A549 (cell line): ENCODE results near the gene SMG6. TPM values are rescaled to one million over a fixed set of nuclear protein-coding genes. Genes with fewer than 3 reads are reported as not detected.

Experiments
- ATAC-seq, 2 experiments: fragments of 200-7000 bp in 1 of 2; fragments of >200 bp in 1 of 2; cut with Nextera tagmentation in 1 of 2; cut with Tn5 transposase in 1 of 2; 3 replicates each; pipeline versions ENCODE4 v1.8.0 to v1.9.1; 2018 to 2020; ENCODE audit warnings: mild to moderate bottlenecking in 1 of 2, moderate library complexity in 1 of 2
- CTCF ChIA-PET: fragments of 300-600 bp; sonication (Branson Sonifier 250); formaldehyde crosslinking; extraction: SDS; loops from one replicate; lab custom pipeline; 2021; ENCODE audit warnings: antibody characterized with exemption, inconsistent platforms; lab: Yijun Ruan, JAX
- POLR2A ChIA-PET: fragments of 350-600 bp; formaldehyde crosslinking; extraction: SDS; loops from one replicate; lab custom pipeline; 2021; ENCODE audit warnings: antibody characterized with exemption, inconsistent platforms; lab: Yijun Ruan, JAX
- DNase-seq, 2 experiments: peaks; one replicate each; pipeline versions ENCODE4 v3.0.0 to v3.0.0-alpha.2; 2011 to 2016; ENCODE audit warnings: low read depth in 1 of 2, low spot score in 1 of 2
- FAIRE-seq: peaks from 2 replicates; lab custom pipeline; 2011; peaks lifted over from hg19 to GRCh38; lab: Jason Lieb, UNC
- H3K27ac ChIP-seq, 2 experiments: fragments of >200 bp; sonication (Bioruptor Twin); formaldehyde crosslinking; 3 replicates each; pipeline ENCODE4 v1.5.1; 2016 to 2017
- H3K4me1 ChIP-seq: fragments of >200 bp; sonication (Bioruptor Twin); formaldehyde crosslinking; 3 replicates; pipeline ENCODE4 v1.6.1; 2016
- H3K4me2 ChIP-seq: fragments of >200 bp; sonication (Bioruptor Twin); formaldehyde crosslinking; 3 replicates; pipeline ENCODE4 v1.6.1; 2016
- H3K4me3 ChIP-seq: fragments of >200 bp; sonication (Bioruptor Twin); formaldehyde crosslinking; 3 replicates; pipeline ENCODE4 v1.5.1; 2016
- H3K9me3 ChIP-seq: fragments of >200 bp; sonication (Bioruptor Twin); formaldehyde crosslinking; 3 replicates; pipeline ENCODE4 v1.6.1; 2016
- BHLHE40 ChIP-seq: IDR thresholded peaks from 2 replicates; pipeline ENCODE4 v1.6.1; 2012; ENCODE audit warnings: low read depth, low read length, inconsistent platforms
- CEBPB ChIP-seq, 2 experiments: fragments of >200 bp in 1 of 2; sonication (Bioruptor Twin) in 1 of 2; formaldehyde crosslinking in 1 of 2; IDR thresholded peaks; 2 replicates each; pipeline ENCODE4 v1.6.1; 2012 to 2016
- CHD2 ChIP-seq: fragments of 150-350 bp; IDR thresholded peaks from 2 replicates; pipeline ENCODE4 v1.6.1; 2014; ENCODE audit warnings: low read length; ENCODE audit not compliant: partially characterized antibody
- GATA3 ChIP-seq: IDR thresholded peaks from 2 replicates; pipeline ENCODE4 v1.6.1; 2012; ENCODE audit warnings: borderline replicate concordance
- HOXA7 ChIP-seq: fragments of 250-450 bp; sonication (Bioruptor Pico); IDR thresholded peaks from 2 replicates; pipeline ENCODE4 v1.5.0; 2020; ENCODE audit warnings: mild to moderate bottlenecking, moderate library complexity
- KDM1A ChIP-seq: fragments of 200-600 bp; sonication (generic); IDR thresholded peaks from 2 replicates; pipeline ENCODE4 v1.6.1; 2016; ENCODE audit warnings: low read depth, mild to moderate bottlenecking
- NPAS2 ChIP-seq: fragments of 250-450 bp; sonication (Bioruptor Pico); IDR thresholded peaks from 2 replicates; pipeline ENCODE4 v1.8.0; 2022; ENCODE audit warnings: mild to moderate bottlenecking, moderate library complexity, borderline replicate concordance
- POLR2A ChIP-seq: IDR thresholded peaks from 2 replicates; pipeline ENCODE4 v1.6.1; 2012; ENCODE audit warnings: mild to moderate bottlenecking, low read length
- RAD21 ChIP-seq, 2 experiments: fragments of >200 bp in 1 of 2; sonication (Bioruptor Twin) in 1 of 2; formaldehyde crosslinking in 1 of 2; IDR thresholded peaks in 1 of 2; conservative IDR thresholded peaks in 1 of 2; 2 replicates in 1 of 2; 3 replicates in 1 of 2; pipeline ENCODE4 v1.6.1; 2012 to 2018; ENCODE audit warnings: inconsistent platforms in 1 of 2
- RARB ChIP-seq: fragments of 250-450 bp; sonication (Bioruptor Pico); IDR thresholded peaks from 2 replicates; pipeline ENCODE4 v1.8.0; 2021; ENCODE audit warnings: mild to moderate bottlenecking, moderate library complexity
- RFX5 ChIP-seq: fragments of 450-650 bp; IDR thresholded peaks from 2 replicates; pipeline ENCODE4 v1.7.1; 2014; ENCODE audit warnings: antibody characterized with exemption, mild to moderate bottlenecking, moderate library complexity
- SMC3 ChIP-seq: fragments of >200 bp; sonication (Bioruptor Twin); formaldehyde crosslinking; IDR thresholded peaks from 3 replicates; pipeline ENCODE4 v1.6.1; 2018; ENCODE audit warnings: inconsistent platforms
- TP53 ChIP-seq: fragments of 250-450 bp; sonication (Bioruptor Pico); IDR thresholded peaks from 2 replicates; pipeline ENCODE4 v1.5.0; 2021; ENCODE audit warnings: mild to moderate bottlenecking, moderate library complexity
- WGBS: methylation state at CpG from one replicate; pipeline ENCODE4 v1.1.6; 2017; ENCODE audit errors: missing lambda C conversion rate; 5-methylcytosine and 5-hydroxymethylcytosine counted together
- polyA plus RNA-seq, 4 experiments: library from polyadenylated mRNA; depleted of rRNA in 3 of 4; stranded (reverse); fragments of >200 nt; fragmentation: RNase III in 1 of 4; extraction: RNeasy Plus Mini Kit Qiagen cat#74134 plus additional on column Dnase treatment in 1 of 4; gene quantifications; 2 replicates in 3 of 4; 3 replicates in 1 of 4; pipeline ENCODE4 v1.2.3, GENCODE V29; 2011 to 2017
- TF ChIP-seq, protein P1 (sequence below): fragments of >200 bp; sonication (Bioruptor Twin); formaldehyde crosslinking; IDR thresholded peaks from 3 replicates; pipeline ENCODE4 v1.5.1; 2016
- TF ChIP-seq, protein P2 (sequence below): IDR thresholded peaks from 2 replicates; pipeline ENCODE4 v1.6.1; 2012; ENCODE audit warnings: low read depth, borderline replicate concordance
- TF ChIP-seq, protein P3 (sequence below): fragments of 250-450 bp; sonication (Bioruptor Pico); IDR thresholded peaks from 2 replicates; pipeline ENCODE4 v1.5.0; 2021; ENCODE audit warnings: mild to moderate bottlenecking, moderate library complexity, borderline replicate concordance
- TF ChIP-seq, protein P4 (sequence below): fragments of 150-350 bp; IDR thresholded peaks from 2 replicates; pipeline ENCODE4 v1.6.1; 2014; ENCODE audit warnings: low read depth, mild to moderate bottlenecking, low read length
- TF ChIP-seq, protein P5 (sequence below): IDR thresholded peaks from 2 replicates; pipeline ENCODE4 v1.6.1; 2012

Gene SMG6
- polyA plus RNA-seq, 2 of the 4 experiments (the other 2 are of a cell fraction) = 4.7 to 17.0 TPM

DNA sequence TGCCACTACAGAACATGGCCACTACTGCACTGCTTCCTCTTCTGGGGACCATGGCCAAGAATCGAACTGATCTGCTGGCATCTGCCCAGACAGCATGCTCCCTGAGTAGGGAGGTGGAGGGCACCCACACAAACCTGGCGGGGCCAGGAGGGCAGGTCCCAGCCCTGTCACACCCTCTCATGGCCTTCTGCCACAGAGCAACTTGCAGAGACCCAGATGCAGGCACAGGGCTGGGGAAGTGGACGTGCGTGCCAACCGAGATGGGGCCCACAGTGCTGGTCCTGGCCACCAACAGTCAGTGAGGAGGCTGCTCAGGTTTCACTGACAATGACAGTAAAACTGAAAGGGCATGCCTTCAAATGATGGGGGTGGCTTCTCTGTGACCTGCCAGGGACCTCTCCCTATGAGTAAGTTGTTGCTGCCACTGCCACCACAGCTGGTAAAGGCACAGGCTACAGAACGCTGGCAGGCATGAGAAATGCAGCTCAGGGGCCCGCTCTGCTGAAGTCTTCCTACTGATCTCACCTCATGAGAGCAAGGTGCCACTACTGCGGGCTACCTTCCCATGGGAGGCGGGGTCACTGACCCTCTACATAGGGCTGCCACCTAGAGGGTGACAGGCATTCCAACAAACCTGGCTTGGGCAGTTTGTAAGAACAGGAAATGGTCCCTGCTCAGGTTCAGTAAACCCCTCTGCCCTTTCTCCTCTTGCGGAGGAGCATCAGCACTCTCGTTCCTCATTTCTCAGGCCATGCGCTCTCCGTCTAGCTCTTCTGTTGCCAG is 233.2 kb downstream of the SMG6 start:
- no peaks in the 10 kb centered on the region; the same call in 2 of the 3 replicates for H3K4me1 ChIP-seq
- H3K4me2 ChIP-seq = no peak overlapping the region
- CTCF ChIA-PET = interaction anchor here (0.8 to 16.6 kb wide), 7 partner anchors 14 to 200 kb away, joined by 3 to 217 read pairs (median 5); partner anchors contain the start of genes HIC1 and RTN4RL1
- no peaks in the 10 kb centered on the region for H3K9me3 ChIP-seq
- no peak overlapping the region for H3K4me3 ChIP-seq
- DNase-seq = no peak
- no peak overlapping the region for H3K27ac ChIP-seq
- POLR2A ChIA-PET = no interaction called here
- WGBS = 90% methylated on average over 11 of the region's 13 CpGs
- no peak for TF ChIP-seq HOXA7
- FAIRE-seq = no peak
- ATAC-seq = no peak; a peak in 1 of 6 replicates

DNA sequence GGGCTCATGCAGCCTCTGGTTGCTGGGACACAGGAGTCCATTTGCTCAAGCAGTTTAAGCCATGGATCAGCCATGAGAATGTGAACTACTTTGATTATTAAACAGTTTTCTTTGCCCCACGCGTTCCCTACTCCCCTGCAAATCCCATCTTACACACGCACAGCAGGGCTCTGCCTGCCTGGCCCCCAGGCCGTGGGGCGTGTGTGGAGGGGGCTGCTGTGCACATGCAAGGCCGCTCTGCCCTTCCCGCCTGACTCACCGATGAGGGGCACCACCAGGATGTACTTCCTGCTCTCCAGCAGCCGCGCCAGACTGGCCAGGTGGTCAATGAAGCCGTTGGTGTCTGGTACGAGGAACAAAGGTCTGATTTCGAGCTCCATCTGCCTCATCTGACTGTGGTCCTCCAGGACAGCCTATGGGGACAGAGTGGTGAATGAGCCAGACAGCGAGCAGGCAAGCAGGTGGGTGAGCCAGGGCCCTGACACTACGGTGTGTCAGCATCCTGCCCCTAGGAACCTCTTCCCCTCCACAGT is 235.0 kb downstream of the SMG6 start:
- ChIA-PET POLR2A (no interaction called here), CTCF (interaction anchor here (0.8 to 16.6 kb wide), 6 partner anchors 9 to 214 kb away, joined by 3 to 217 read pairs (median 4); partner anchors contain the start of gene HIC1)
- Histone ChIP-seq H3K9me3 (no peaks in the 10 kb centered on the region), H3K4me3 (no peak overlapping the region), H3K27ac (no peak overlapping the region), H3K4me2 (no peak overlapping the region), H3K4me1 (no peaks in the 10 kb centered on the region)
- no peak for DNase-seq
- ATAC-seq = no peak
- TF ChIP-seq NPAS2 (no peak), CHD2 (no peak), POLR2A (no peak), CEBPB (IDR thresholded peaks at IDR 0.05) (no peak)
- no peak for FAIRE-seq
- 91% methylated on average over 15 of the region's 15 CpGs for WGBS

DNA sequence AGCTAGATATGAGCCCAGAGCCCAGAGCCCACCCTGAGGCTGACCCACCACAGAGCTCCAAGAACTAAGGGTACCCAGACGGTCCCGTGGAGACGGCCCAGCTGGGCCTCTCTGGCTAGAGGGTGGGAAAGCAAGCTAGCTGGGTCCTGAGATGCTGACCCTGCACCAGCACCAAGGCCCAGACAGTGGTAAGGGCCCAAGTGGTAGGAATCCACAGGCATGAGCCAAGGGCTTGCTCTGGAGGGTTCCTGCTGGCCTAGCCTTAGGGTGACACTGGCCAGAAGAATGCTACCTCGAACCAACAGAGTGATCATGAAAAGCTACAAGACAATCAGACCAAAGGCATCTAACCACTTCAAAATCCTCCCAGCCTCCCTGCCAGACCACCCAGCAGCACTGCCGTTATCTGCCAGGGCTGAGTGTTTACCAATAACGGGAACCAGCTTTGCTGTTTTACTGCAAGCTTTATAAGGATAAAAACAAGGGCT is 235.5 kb downstream of the SMG6 start:
- Histone ChIP-seq H3K9me3 (no peaks in the 10 kb centered on the region), H3K4me3 (no peak overlapping the region), H3K4me2 (no peak overlapping the region), H3K27ac (no peak overlapping the region), H3K4me1 (no peaks in the 10 kb centered on the region)
- 88% methylated on average over 6 of the region's 6 CpGs for WGBS
- FAIRE-seq (no peak), ATAC-seq (no peak), DNase-seq (no peak)
- ChIA-PET POLR2A (no interaction called here), CTCF (interaction anchor here (0.8 to 16.6 kb wide), 5 partner anchors 9 to 214 kb away, joined by 3 to 217 read pairs (median 5); partner anchors contain the start of gene HIC1)
- TF ChIP-seq SMC3 = no peak

DNA sequence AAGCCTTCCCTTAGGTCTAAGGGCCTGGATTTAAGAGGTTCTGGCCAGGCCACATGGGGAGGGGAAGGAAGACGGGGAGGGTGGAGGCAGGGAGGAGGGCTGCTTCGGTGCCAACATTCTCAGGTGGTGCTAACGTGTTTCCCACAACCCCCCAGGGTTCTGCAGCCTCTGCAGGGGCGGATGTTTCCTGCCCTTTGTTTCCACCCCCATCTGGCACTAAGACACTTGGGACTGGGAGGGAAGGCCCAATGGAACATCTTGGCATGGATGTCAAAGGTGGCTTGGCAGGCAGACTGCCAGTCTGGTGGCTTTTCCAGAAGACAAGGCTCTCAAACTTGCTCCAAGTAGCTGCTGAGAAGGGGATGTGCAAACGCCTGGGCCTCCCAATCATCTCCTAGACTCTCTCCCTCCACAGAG is 236.0 kb downstream of the SMG6 start:
- Histone ChIP-seq H3K4me1 (no peaks in the 10 kb centered on the region), H3K4me2 (no peak overlapping the region), H3K27ac (no peak overlapping the region), H3K9me3 (no peaks in the 10 kb centered on the region), H3K4me3 (no peak overlapping the region)
- ChIA-PET POLR2A (no interaction called here), CTCF (interaction anchor here (0.8 to 16.6 kb wide), 6 partner anchors 10 to 181 kb away, joined by 3 to 217 read pairs (median 5); partner anchors contain the start of gene HIC1)
- ATAC-seq (no peak), DNase-seq (no peak), FAIRE-seq (no peak)
- TF ChIP-seq KDM1A (no peak), RFX5 (no peak), TP53 (CRISPR knock-in tag) (no peak), BHLHE40 (no peak), POLR2A (no peak), RAD21 (conservative IDR thresholded peaks at IDR 0.05 in 1 of 2, IDR thresholded peaks at IDR 0.05 in 1 of 2) (no peak), GATA3 (no peak), RARB (CRISPR knock-in tag) (no peak)
- TF ChIP-seq, protein P1, sequence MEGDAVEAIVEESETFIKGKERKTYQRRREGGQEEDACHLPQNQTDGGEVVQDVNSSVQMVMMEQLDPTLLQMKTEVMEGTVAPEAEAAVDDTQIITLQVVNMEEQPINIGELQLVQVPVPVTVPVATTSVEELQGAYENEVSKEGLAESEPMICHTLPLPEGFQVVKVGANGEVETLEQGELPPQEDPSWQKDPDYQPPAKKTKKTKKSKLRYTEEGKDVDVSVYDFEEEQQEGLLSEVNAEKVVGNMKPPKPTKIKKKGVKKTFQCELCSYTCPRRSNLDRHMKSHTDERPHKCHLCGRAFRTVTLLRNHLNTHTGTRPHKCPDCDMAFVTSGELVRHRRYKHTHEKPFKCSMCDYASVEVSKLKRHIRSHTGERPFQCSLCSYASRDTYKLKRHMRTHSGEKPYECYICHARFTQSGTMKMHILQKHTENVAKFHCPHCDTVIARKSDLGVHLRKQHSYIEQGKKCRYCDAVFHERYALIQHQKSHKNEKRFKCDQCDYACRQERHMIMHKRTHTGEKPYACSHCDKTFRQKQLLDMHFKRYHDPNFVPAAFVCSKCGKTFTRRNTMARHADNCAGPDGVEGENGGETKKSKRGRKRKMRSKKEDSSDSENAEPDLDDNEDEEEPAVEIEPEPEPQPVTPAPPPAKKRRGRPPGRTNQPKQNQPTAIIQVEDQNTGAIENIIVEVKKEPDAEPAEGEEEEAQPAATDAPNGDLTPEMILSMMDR = no peak
- TF ChIP-seq, protein P2, sequence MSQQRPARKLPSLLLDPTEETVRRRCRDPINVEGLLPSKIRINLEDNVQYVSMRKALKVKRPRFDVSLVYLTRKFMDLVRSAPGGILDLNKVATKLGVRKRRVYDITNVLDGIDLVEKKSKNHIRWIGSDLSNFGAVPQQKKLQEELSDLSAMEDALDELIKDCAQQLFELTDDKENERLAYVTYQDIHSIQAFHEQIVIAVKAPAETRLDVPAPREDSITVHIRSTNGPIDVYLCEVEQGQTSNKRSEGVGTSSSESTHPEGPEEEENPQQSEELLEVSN = no peak
- TF ChIP-seq, protein P3, sequence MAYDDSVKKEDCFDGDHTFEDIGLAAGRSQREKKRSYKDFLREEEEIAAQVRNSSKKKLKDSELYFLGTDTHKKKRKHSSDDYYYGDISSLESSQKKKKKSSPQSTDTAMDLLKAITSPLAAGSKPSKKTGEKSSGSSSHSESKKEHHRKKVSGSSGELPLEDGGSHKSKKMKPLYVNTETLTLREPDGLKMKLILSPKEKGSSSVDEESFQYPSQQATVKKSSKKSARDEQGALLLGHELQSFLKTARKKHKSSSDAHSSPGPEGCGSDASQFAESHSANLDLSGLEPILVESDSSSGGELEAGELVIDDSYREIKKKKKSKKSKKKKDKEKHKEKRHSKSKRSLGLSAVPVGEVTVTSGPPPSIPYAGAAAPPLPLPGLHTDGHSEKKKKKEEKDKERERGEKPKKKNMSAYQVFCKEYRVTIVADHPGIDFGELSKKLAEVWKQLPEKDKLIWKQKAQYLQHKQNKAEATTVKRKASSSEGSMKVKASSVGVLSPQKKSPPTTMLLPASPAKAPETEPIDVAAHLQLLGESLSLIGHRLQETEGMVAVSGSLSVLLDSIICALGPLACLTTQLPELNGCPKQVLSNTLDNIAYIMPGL = no peak
- TF ChIP-seq, protein P4, sequence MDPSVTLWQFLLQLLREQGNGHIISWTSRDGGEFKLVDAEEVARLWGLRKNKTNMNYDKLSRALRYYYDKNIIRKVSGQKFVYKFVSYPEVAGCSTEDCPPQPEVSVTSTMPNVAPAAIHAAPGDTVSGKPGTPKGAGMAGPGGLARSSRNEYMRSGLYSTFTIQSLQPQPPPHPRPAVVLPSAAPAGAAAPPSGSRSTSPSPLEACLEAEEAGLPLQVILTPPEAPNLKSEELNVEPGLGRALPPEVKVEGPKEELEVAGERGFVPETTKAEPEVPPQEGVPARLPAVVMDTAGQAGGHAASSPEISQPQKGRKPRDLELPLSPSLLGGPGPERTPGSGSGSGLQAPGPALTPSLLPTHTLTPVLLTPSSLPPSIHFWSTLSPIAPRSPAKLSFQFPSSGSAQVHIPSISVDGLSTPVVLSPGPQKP = no peak
- TF ChIP-seq, protein P5, sequence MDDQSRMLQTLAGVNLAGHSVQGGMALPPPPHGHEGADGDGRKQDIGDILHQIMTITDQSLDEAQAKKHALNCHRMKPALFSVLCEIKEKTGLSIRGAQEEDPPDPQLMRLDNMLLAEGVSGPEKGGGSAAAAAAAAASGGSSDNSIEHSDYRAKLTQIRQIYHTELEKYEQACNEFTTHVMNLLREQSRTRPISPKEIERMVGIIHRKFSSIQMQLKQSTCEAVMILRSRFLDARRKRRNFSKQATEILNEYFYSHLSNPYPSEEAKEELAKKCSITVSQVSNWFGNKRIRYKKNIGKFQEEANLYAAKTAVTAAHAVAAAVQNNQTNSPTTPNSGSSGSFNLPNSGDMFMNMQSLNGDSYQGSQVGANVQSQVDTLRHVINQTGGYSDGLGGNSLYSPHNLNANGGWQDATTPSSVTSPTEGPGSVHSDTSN = no peak
- WGBS = 80% methylated on average over 5 of the region's 5 CpGs
